Panc1 (cell line): Measurements from ENCODE around the gene BAHCC1. TPM values are rescaled to one million over a fixed set of nuclear protein-coding genes. Genes with fewer than 3 reads are reported as not detected.

Experiments
- ATAC-seq: fragments of 200-7000 bp; cut with Tn5 transposase; 2 replicates; pipeline ENCODE4 v1.9.1; 2020; ENCODE audit warnings: mild to moderate bottlenecking, moderate library complexity
- BruUV-seq: library from RNA; stranded (reverse); fragments of 400-500 nt; replicated peaks from 2 replicates; lab custom pipeline; 2021; lab: Mats Ljungman, UMichigan
- CTCF ChIA-PET: fragments of 300-600 bp; sonication (Branson Sonifier 250); formaldehyde crosslinking; loops from one replicate; lab custom pipeline; 2022; ENCODE audit warnings: antibody characterized with exemption; lab: Charles Lee
- POLR2A ChIA-PET: fragments of 300-600 bp; sonication (Branson Sonifier 250); formaldehyde crosslinking; loops from one replicate; lab custom pipeline; 2022; ENCODE audit warnings: antibody characterized with exemption; lab: Charles Lee
- DNase-seq: peaks from one replicate; pipeline ENCODE4 v3.0.0-alpha.2; 2010; ENCODE audit warnings: low read depth, low spot score
- H3K27ac ChIP-seq: 2 replicates; pipeline ENCODE4 v1.5.1; 2011; ENCODE audit warnings: mild to moderate bottlenecking, low read length, inconsistent platforms
- H3K27me3 ChIP-seq: fragments of 200-500 bp; sonication (Bioruptor generic); 2 replicates; pipeline ENCODE4 v1.6.0; 2014; ENCODE audit warnings: low read length, inconsistent platforms; ENCODE audit not compliant: control insufficient read depth, insufficient read depth
- H3K36me3 ChIP-seq: fragments of 200-500 bp; sonication (Bioruptor generic); 2 replicates; pipeline ENCODE4 v1.5.1; 2014; ENCODE audit warnings: inconsistent platforms, mild to moderate bottlenecking, low read length, moderate library complexity; ENCODE audit not compliant: control insufficient read depth, insufficient read depth
- H3K4me1 ChIP-seq: 2 replicates; pipeline ENCODE4 v1.5.1; 2011; ENCODE audit warnings: inconsistent platforms, mild to moderate bottlenecking, low read length, moderate library complexity; ENCODE audit not compliant: control insufficient read depth, insufficient read depth
- H3K4me3 ChIP-seq, 2 experiments: 2 replicates each; pipeline ENCODE4 v1.5.1; 2011 to 2012; ENCODE audit warnings: low read depth in 2 of 2, low read length in 2 of 2, mild to moderate bottlenecking in 2 of 2, inconsistent platforms in 1 of 2, moderate library complexity in 1 of 2
- H3K9me3 ChIP-seq: fragments of 200-500 bp; sonication (Bioruptor generic); 2 replicates; pipeline ENCODE4 v1.5.1; 2014; ENCODE audit warnings: low read depth, mild to moderate bottlenecking, inconsistent platforms, low read length, moderate library complexity; ENCODE audit not compliant: control insufficient read depth, insufficient read depth
- POLR2AphosphoS5 ChIP-seq: IDR thresholded peaks from 2 replicates; pipeline ENCODE4 v1.6.1; 2012; ENCODE audit warnings: mild to moderate bottlenecking, low read depth, low read length, moderate library complexity
- SIN3A ChIP-seq: IDR thresholded peaks from 2 replicates; pipeline ENCODE4 v1.6.1; 2012; ENCODE audit warnings: low read depth, mild to moderate bottlenecking, low read length, moderate library complexity, borderline replicate concordance; ENCODE audit not compliant: insufficient read depth
- TCF7L2 ChIP-seq: IDR thresholded peaks from 2 replicates; pipeline ENCODE4 v1.6.1; 2011; ENCODE audit warnings: mild to moderate bottlenecking, low read depth, low read length, inconsistent platforms
- in situ Hi-C: cut with HindIII; loops from 2 replicates; pipeline ENCODE4 v1.10.0; 2016; ENCODE audit warnings: low sequenced_read_pairs, low pct_unique_long_range_greater_than_20kb
- intact Hi-C: fragments of 100-400 bp; cut with micrococcal nuclease; formaldehyde crosslinking; loops from one replicate; pipeline ENCODE4 v1.10.0; 2022; ENCODE audit not compliant: unreplicated experiment
- total RNA-seq: library from RNA; stranded (reverse); gene quantifications from one replicate; pipeline ENCODE4 v1.2.1, GENCODE V29; 2021; ENCODE audit not compliant: unreplicated experiment
- TF ChIP-seq, protein P1 (sequence below), 2 experiments: IDR thresholded peaks; 2 replicates each; pipeline ENCODE4 v1.6.1; 2011 to 2012; ENCODE audit warnings: low read depth in 2 of 2, control low read depth in 1 of 2, low read length in 1 of 2, mild to moderate bottlenecking in 1 of 2, moderate library complexity in 1 of 2; ENCODE audit not compliant: insufficient read depth in 1 of 2
- TF ChIP-seq, protein P2 (sequence below): fragments of 450-650 bp; IDR thresholded peaks from 2 replicates; pipeline ENCODE4 v1.5.1; 2017; ENCODE audit warnings: mild to moderate bottlenecking

The BAHCC1 gene
- total RNA-seq, 1 experiment from 2014 or later: 77.4 TPM

DNA sequence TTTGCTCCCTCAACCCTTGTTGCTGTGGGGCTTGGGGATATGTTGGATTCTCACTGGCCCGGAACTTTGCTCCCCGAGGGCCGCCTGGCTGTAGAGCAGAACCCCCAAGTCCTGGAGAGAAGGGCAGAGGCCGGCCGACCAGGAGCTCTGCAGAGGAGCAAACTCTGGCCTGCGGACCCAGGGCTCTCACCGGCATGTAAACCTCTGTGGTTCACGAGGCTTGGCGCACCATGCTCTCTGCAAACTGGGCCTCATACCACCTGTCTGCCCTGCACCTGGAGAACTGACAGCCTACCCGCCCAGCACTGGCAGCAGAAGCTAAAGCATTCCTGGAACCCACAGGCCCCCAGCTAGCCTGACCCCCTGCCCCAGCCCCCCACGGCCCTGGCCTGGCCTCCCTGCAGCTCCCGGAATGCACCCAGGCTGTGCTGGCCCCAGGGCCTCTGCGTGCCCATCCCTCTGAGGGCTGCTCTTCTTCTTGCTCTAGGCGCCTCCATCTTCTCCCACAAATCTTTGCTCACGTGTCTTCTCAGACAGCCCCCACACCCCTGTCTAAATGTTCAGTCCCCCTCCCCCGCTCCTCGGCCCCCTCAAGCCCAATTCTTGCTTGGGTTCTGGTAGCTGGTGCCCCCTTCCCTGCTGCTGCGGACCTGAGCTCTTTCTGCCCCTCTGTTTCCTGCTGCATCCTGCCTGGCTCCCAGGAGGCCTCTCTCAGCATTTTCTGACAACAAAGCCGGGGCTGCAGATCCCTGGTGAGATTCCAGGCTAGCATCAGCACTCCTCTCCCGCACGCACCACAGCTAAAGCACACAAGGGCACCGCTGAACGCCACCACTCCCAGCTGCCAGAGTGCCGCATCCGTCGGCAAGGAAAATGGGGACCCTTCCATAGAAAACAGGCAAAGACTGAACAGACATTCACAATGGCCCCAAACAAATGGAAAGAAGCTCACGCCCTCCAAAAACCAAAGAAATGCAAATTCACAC is 94.0 kb downstream of the BAHCC1 start:
- no peak for ATAC-seq
- DNase-seq: no peak
- CTCF ChIA-PET: interaction anchor here (0.6 kb wide), 1 partner anchor 68 kb away, joined by 9 read pairs; no protein-coding TSS in a partner anchor
- peak overlapping the region; percentile 85; the same call in 1 of the 2 replicates for H3K27ac ChIP-seq
- no peaks in the 10 kb centered on the region for H3K9me3 ChIP-seq
- H3K27me3 ChIP-seq: no peaks in the 10 kb centered on the region
- POLR2A ChIA-PET: interaction anchor here (0.5 to 0.8 kb wide), 6 partner anchors 9 to 341 kb away, joined by 3 to 13 read pairs (median 7); no protein-coding TSS in a partner anchor
- no peak for TF ChIP-seq TCF7L2
- TF ChIP-seq, protein P1, sequence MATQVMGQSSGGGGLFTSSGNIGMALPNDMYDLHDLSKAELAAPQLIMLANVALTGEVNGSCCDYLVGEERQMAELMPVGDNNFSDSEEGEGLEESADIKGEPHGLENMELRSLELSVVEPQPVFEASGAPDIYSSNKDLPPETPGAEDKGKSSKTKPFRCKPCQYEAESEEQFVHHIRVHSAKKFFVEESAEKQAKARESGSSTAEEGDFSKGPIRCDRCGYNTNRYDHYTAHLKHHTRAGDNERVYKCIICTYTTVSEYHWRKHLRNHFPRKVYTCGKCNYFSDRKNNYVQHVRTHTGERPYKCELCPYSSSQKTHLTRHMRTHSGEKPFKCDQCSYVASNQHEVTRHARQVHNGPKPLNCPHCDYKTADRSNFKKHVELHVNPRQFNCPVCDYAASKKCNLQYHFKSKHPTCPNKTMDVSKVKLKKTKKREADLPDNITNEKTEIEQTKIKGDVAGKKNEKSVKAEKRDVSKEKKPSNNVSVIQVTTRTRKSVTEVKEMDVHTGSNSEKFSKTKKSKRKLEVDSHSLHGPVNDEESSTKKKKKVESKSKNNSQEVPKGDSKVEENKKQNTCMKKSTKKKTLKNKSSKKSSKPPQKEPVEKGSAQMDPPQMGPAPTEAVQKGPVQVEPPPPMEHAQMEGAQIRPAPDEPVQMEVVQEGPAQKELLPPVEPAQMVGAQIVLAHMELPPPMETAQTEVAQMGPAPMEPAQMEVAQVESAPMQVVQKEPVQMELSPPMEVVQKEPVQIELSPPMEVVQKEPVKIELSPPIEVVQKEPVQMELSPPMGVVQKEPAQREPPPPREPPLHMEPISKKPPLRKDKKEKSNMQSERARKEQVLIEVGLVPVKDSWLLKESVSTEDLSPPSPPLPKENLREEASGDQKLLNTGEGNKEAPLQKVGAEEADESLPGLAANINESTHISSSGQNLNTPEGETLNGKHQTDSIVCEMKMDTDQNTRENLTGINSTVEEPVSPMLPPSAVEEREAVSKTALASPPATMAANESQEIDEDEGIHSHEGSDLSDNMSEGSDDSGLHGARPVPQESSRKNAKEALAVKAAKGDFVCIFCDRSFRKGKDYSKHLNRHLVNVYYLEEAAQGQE (IDR thresholded peaks at IDR 0.05; ENCODE audit: insufficient read depth in 1 of 2, low read depth in 2 of 2, low read length in 1 of 2): no peak
- TF ChIP-seq, protein P2, sequence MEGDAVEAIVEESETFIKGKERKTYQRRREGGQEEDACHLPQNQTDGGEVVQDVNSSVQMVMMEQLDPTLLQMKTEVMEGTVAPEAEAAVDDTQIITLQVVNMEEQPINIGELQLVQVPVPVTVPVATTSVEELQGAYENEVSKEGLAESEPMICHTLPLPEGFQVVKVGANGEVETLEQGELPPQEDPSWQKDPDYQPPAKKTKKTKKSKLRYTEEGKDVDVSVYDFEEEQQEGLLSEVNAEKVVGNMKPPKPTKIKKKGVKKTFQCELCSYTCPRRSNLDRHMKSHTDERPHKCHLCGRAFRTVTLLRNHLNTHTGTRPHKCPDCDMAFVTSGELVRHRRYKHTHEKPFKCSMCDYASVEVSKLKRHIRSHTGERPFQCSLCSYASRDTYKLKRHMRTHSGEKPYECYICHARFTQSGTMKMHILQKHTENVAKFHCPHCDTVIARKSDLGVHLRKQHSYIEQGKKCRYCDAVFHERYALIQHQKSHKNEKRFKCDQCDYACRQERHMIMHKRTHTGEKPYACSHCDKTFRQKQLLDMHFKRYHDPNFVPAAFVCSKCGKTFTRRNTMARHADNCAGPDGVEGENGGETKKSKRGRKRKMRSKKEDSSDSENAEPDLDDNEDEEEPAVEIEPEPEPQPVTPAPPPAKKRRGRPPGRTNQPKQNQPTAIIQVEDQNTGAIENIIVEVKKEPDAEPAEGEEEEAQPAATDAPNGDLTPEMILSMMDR: no peak
- in situ Hi-C loops: no loop called here
- no peak overlapping the region for H3K4me3 ChIP-seq
- BruUV-seq: TSS peak; percentile 83
- H3K36me3 ChIP-seq: no peaks in the 10 kb centered on the region; the same call in 1 of the 2 replicates
- peaks cover 34% of the 10 kb centered on the region for H3K4me1 ChIP-seq
- intact Hi-C loops: loop anchor here (5.0 to 10.0 kb wide), 2 partner anchors 87 to 235 kb away; no protein-coding TSS in a partner anchor

DNA sequence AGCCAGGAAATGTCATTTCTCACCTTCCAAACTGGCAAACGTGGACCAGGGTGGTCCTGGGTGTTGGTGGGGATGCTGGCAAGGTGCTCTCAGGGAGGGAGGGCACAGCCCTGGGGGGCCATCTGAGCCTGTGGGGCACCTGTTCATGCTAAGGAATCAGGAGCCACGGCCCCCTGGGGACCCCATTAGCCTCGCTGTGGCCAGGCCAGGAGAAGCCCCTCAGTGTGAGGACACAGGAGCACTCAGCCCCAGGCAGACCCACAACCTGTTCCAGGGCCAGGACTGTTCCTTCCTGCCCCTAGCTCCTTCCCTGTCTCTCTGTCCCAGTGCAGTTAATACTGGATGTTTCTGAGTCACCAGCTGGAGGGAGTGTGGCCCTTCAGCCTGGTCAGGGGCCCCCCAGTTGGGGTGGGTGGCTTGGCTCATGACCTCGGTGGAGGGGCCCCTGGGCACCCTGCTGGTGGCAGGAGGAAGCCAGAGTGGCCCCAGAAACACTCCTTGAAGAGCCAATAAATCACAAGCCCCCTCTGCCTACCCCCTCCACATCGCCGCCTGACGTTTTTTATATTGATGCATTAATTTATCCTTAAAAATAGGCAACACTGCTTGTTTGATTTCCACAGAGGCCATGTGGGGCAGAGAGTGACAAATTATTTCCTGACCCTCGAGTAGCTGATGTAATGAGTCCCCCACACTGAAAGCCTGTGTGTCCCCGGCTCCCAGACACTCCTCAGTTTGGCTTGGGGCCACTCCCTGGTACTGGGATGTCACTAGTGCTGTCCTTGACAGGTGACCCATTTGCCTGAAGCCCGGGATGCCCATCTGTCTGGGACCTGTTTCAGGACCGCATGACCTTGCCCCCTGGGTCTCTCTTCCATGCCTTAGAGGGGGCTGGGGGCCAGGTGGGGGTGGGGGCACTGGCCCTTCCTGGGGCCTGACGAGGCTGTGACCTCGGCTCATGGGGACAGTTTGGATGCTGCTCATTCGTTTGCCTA is 95.0 kb downstream of the BAHCC1 start:
- H3K27me3 ChIP-seq: no peaks in the 10 kb centered on the region
- no peak for TF ChIP-seq POLR2AphosphoS5
- TF ChIP-seq SIN3A: no peak
- TF ChIP-seq TCF7L2: no peak
- TF ChIP-seq, protein P1 (IDR thresholded peaks at IDR 0.05; ENCODE audit: insufficient read depth in 1 of 2, low read depth in 2 of 2, low read length in 1 of 2): no peak
- TF ChIP-seq, protein P2: no peak
- H3K36me3 ChIP-seq: no peaks in the 10 kb centered on the region; the same call in 1 of the 2 replicates
- BruUV-seq: no TSS peak
- no peak overlapping the region for H3K4me3 ChIP-seq
- intact Hi-C loops (loop anchor here (5.0 to 10.0 kb wide), 2 partner anchors 88 to 235 kb away; no protein-coding TSS in a partner anchor), in situ Hi-C loops (no loop called here)
- H3K27ac ChIP-seq: 0 out of 2 replicates have a peak overlapping the region, but pooled peaks have one; percentile 41
- H3K9me3 ChIP-seq: no peaks in the 10 kb centered on the region
- ATAC-seq (no peak), DNase-seq (no peak)
- peaks cover 31% of the 10 kb centered on the region for H3K4me1 ChIP-seq
- ChIA-PET POLR2A (interaction anchor here (0.5 to 0.7 kb wide), 4 partner anchors 17 to 340 kb away, joined by 5 to 14 read pairs (median 11); no protein-coding TSS in a partner anchor), CTCF (no interaction called here)
